Measurements from ENCODE around the gene HSF4. TPM values are rescaled to one million over a fixed set of nuclear protein-coding genes. Genes with fewer than 3 reads are reported as not detected.

Gene HSF4
- total and polyA plus RNA-seq, 8 donors, result 2.5 to 38.2 (median 5.0) TPM

DNA sequence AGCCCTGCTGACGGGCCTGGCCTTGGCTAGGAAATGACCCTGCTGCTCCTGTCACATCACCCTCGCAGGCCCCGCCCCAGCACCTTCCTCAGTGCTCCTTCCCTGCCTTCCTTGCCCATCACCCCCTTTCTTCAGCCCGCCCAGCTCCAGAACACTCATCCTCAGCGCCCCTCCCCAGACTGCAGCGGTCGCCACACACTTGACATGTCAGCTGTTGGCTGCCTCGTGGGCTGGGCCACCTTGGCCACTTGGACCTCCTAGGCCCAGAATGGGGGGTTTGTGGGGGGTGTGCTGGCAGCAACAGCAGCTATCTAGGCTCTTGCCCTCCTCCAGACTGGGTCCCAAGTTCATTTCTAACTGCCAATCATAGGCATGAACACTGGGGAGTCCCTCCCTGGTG, 45.0 kb downstream of the HSF4 start:
- Histone ChIP-seq H3K27ac (no peak overlapping the region), H3K4me1 (peaks cover 0 to 7% of the 10 kb centered on the region in 2 donors), H3K9me3 (no peaks in the 10 kb centered on the region), H3K4me3 (no peak overlapping the region), H3K27me3 (no peaks in the 10 kb centered on the region), H3K36me3 (peaks cover 0 to 18% of the 10 kb centered on the region in 2 donors)
- ATAC-seq, result no peak
- intact Hi-C loops (cut with DNase I), result no loop called here
- DNase-seq, result peak in 1 of 4 donors; percentile 72
- TF ChIP-seq, protein P1, sequence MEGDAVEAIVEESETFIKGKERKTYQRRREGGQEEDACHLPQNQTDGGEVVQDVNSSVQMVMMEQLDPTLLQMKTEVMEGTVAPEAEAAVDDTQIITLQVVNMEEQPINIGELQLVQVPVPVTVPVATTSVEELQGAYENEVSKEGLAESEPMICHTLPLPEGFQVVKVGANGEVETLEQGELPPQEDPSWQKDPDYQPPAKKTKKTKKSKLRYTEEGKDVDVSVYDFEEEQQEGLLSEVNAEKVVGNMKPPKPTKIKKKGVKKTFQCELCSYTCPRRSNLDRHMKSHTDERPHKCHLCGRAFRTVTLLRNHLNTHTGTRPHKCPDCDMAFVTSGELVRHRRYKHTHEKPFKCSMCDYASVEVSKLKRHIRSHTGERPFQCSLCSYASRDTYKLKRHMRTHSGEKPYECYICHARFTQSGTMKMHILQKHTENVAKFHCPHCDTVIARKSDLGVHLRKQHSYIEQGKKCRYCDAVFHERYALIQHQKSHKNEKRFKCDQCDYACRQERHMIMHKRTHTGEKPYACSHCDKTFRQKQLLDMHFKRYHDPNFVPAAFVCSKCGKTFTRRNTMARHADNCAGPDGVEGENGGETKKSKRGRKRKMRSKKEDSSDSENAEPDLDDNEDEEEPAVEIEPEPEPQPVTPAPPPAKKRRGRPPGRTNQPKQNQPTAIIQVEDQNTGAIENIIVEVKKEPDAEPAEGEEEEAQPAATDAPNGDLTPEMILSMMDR (IDR thresholded peaks at IDR 0.05), result no peak

DNA sequence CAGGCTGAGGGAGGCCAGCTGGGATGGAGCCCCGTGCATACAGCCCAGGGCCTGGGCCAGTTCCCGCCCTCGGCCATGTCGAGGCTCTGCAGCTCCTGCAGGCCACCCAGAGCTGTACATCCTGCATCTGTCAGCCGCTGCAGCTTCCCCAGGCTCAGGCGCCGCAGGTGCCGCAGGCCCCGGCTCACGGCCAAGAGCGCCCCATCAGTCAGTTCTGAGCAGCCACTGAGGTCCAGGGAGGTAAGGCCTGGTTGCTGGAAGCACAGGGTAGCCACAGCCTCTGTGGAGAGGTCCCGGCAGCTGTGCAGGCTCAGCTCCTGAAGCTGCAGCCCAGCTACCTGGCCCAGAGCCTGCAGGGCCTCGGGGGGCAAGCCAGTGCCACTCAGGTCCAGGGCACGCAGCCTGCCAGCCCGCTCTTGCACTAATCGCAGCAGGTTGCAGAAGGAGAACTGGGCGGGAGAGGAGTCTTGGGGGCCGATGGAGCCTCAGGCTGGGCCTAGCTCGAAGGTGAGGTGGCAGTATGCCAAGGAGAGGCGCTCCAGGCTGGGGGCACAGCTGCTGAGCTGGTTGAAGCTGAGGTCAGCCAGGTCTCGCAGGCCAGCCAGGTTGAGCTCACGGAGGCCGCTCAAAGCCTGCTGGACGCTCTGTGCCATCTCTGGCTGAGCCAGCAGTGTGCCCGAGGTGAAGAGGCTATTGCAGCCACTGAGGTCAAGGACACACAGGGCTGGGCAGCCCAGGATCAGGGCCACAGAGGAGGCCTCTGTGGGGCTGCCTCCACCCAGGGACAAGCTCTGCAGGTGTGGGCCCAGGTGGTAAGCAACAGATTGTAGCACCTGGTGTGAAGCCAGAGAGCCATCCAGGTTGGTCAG, 45.8 kb downstream of the HSF4 start:
- no peaks in the 10 kb centered on the region for H3K27me3 ChIP-seq
- no peaks in the 10 kb centered on the region for H3K9me3 ChIP-seq
- H3K4me3 ChIP-seq, result no peak overlapping the region
- DNase-seq (peak in 1 of 4 donors; percentile 61), ATAC-seq (no peak)
- intact Hi-C loops (cut with DNase I), result no loop called here
- TF ChIP-seq, protein P1 (IDR thresholded peaks at IDR 0.05), result no peak
- peaks cover 0 to 11% of the 10 kb centered on the region in 2 donors for H3K4me1 ChIP-seq
- peaks cover 0 to 15% of the 10 kb centered on the region in 2 donors for H3K36me3 ChIP-seq
- no peak overlapping the region for H3K27ac ChIP-seq

DNA sequence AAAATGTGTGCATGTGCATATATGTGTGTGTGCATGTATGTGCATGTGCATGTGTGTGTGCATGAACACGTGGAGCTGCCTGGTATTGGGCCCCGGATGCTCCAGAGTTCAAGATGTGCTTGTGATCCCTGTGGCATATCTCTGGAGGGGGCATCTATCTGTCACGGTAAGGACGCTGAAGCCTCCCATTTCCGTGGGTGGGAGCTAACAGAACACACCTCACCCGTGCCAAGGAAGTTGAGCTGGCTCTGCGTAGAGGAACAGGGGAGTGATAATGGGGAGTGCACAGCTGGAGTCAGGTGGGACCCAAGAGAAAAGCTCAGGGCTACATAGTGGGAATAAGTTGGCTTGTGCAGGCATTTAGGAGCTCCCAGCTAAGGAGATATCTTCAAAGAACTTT, 47.1 kb downstream of the HSF4 start:
- no peaks in the 10 kb centered on the region for H3K27me3 ChIP-seq
- no peaks in the 10 kb centered on the region for H3K9me3 ChIP-seq
- no peak overlapping the region for H3K4me3 ChIP-seq
- H3K36me3 ChIP-seq, result peaks cover 0 to 7% of the 10 kb centered on the region in 2 donors
- H3K27ac ChIP-seq, result no peak overlapping the region
- TF ChIP-seq, protein P1 (IDR thresholded peaks at IDR 0.05), result no peak
- intact Hi-C loops (cut with DNase I), result no loop called here
- no peak for DNase-seq
- H3K4me1 ChIP-seq, result peaks cover under 1 to 25% of the 10 kb centered on the region in 2 donors
- ATAC-seq, result no peak

DNA sequence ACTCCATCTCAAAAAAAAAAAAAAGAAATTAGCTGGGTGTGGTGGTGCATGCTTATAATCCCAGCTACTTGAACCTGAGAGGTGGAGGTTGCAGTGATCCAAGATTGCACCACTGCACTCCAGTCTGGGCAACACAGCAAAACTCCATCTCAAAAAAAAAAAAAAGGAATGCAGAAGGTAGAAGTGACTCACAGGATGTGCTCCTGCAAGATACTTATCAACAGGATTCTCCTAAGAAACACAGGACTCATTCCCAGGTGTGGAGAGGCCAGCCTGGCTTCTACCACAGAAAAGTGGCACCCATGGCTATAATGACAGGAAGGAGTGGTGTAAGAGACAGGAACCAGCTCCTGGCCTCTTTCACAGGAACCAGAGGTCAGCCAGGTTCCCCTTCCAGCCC, 48.2 kb downstream of the HSF4 start:
- Histone ChIP-seq H3K27ac (peak overlapping the region in 1 of 2 donors; percentile 33), H3K4me1 (peaks cover 11 to 36% of the 10 kb centered on the region in 2 donors), H3K36me3 (no peaks in the 10 kb centered on the region), H3K9me3 (no peaks in the 10 kb centered on the region), H3K27me3 (no peaks in the 10 kb centered on the region), H3K4me3 (no peak overlapping the region)
- ATAC-seq (peak; percentile 52), DNase-seq (no peak)
- TF ChIP-seq, protein P1 (IDR thresholded peaks at IDR 0.05), result no peak
- intact Hi-C loops (cut with DNase I), result no loop called here

DNA sequence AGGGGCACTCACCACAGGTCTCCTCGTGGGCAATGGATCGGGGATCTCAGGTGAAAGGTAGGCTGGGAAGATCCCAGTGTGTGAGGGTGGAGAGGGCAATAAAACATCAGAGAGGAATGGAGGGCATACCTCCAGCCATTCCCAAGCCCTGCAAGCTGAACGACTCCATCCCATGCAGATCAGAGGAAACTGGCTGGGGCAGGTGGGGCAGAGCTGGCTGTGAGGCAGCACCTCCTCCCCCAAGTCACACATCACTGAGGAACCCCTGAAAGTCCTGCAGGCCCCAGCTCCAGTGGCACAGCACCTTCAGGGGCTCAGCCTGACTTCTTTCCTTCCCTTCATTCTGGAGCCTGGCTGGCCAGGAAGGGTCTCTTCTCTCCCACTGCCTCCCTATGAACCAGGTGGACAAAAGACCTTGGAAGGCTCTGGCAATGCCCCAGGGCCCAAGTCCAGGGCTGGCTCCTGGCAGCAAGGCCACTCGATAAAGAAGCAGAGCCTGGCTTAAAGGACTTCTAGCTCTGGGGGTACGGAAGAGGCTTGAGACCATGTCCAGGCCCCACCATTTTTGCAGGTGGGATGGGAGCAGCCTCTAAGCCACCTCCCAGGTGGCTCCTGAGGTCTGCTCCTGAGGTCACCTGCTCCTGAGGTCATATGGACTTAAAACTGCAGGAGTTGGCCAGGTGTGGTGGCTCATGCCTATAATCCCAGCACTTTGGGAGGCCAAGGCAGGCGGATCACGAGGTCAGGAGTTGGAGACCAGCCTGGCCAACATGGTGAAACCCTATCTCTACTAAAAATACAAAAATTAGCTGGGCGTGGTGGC, 48.9 kb downstream of the HSF4 start:
- DNase-seq (peak in 1 of 4 donors; percentile 24), ATAC-seq (no peak)
- Histone ChIP-seq H3K27ac (peak overlapping the region in 1 of 2 donors; percentile 33), H3K4me3 (no peak overlapping the region), H3K36me3 (no peaks in the 10 kb centered on the region), H3K9me3 (no peaks in the 10 kb centered on the region), H3K27me3 (no peaks in the 10 kb centered on the region), H3K4me1 (peaks cover 11 to 42% of the 10 kb centered on the region in 2 donors)
- intact Hi-C loops (cut with DNase I), result no loop called here
- TF ChIP-seq, protein P1 (IDR thresholded peaks at IDR 0.05), result no peak

Data from left lung (tissue), 10 donors.